Measurements from ENCODE around the gene KLHL3.

KLHL3 gene

DNA sequence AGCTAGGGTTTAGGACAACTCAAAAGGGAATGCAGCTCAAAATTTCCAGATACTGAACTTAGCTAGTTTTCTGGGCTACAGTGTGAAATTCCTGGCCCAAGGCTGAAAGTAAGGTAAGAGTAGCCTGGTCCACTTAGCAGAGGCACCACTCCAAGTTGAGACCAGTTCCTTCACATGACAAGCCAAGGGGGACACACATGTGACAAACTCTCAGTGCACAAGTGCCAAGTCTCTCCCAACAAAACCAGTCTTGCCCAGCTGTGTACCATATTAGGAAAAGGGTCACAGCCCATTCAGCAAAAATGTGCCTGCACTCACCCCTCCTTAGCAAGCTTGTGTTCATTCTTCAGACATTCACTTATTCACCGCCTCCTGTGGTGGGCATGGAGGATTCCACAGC, 27.8 kb downstream of the KLHL3 start:
- ChIA-PET CTCF (interaction anchor here (0.6 to 0.9 kb wide), 2 partner anchors 48 to 282 kb away, joined by 4 read pairs; no protein-coding TSS in a partner anchor), POLR2A (ENCODE audit: low non-redundant PET) (no interaction called here)
- no peak for TF ChIP-seq CTCF (conservative IDR thresholded peaks at IDR 0.05; ENCODE audit: low read depth)
- no peak for DNase-seq (ENCODE audit: low spot score)
- no peak overlapping the region for H3K27ac ChIP-seq

DNA sequence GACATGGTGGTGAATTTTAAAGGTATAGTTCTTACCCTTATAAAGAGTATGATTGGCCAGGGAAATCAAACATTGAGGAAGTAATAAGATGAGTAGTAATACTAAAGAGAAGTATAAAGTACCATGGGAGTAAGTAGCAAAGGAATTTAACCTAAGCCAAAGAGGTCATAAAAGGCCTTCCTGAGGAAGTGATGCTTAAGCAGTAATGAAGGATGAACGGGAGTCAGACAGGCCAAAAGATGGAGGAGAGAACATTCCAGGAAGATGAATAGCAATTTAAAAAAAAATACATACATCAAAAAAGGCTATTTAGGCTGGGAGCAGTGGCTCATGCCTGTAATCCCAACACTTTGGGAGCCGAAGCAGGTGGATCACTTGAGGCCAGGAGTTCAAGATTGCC, 29.0 kb downstream of the KLHL3 start:
- H3K27ac ChIP-seq = no peak overlapping the region
- TF ChIP-seq CTCF (conservative IDR thresholded peaks at IDR 0.05; ENCODE audit: low read depth) = no peak
- CTCF ChIA-PET = no interaction called here
- POLR2A ChIA-PET (ENCODE audit: low non-redundant PET) = no interaction called here
- DNase-seq (ENCODE audit: low spot score) = no peak

DNA sequence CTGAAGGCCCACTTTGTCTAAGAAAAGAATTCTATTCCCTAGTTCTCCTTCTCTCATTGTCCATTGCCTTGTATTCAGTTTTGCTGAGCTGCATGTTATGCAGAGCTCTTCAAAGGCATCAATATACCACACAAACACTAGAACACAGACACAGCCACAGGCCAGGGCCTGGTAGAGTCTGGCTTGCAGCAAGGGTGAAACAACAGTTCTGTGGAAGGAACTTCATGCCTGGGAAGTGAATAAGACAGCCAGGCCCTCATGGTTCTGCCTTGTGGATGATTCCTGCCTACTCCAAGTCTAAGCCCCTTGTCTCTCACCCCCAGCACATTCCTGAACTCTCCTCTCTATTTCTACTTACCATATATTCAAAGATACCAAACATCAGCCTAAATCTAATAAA, 30.8 kb downstream of the KLHL3 start:
- no peak for DNase-seq (ENCODE audit: low spot score)
- POLR2A ChIA-PET (ENCODE audit: low non-redundant PET) = no interaction called here
- TF ChIP-seq CTCF (conservative IDR thresholded peaks at IDR 0.05; ENCODE audit: low read depth) = no peak

DNA sequence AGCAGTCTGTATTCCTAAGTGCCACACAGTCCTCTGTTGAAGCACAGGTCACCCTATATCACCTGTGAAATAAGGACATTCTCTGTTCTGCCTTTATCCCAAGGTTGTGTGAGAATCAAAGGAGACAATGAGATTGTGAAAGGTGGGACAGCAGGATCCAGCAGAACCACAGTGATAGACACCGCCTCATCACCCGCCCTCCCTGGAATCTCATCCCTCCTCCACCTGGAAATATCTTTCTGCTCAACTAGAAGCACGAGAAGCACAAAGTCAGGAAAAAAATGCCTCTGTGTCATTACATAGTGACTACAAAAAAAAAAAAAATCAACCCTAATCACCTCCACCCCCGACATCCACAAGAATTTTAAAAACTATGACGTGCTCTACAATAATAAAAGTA, 32.3 kb downstream of the KLHL3 start:
- no peak for TF ChIP-seq CTCF (conservative IDR thresholded peaks at IDR 0.05; ENCODE audit: low read depth)

More for the DNA sequence above, 30.8 kb downstream of the KLHL3 start:
- H3K27ac ChIP-seq = no peak overlapping the region
- CTCF ChIA-PET = interaction anchor here (1.0 kb wide), 1 partner anchor 11 kb away, joined by 6 read pairs; no protein-coding TSS in a partner anchor

GRCh38 chr5:137700282-137700680, 35.6 kb downstream of the KLHL3 start:
- no peak for TF ChIP-seq CTCF (conservative IDR thresholded peaks at IDR 0.05; ENCODE audit: low read depth)
- POLR2A ChIA-PET (ENCODE audit: low non-redundant PET) = no interaction called here
- DNase-seq (ENCODE audit: low spot score) = no peak
- H3K27ac ChIP-seq = no peak overlapping the region
- CTCF ChIA-PET = no interaction called here

More for the DNA sequence above, 32.3 kb downstream of the KLHL3 start:
- CTCF ChIA-PET = interaction anchor here (0.6 kb wide), 1 partner anchor 1373 kb away, joined by 6 read pairs; no protein-coding TSS in a partner anchor
- H3K27ac ChIP-seq = no peak overlapping the region
- POLR2A ChIA-PET (ENCODE audit: low non-redundant PET) = no interaction called here
- DNase-seq (ENCODE audit: low spot score) = no peak

- ChIA-PET CTCF (no interaction called here), POLR2A (ENCODE audit: low non-redundant PET) (no interaction called here)
- no peak for DNase-seq (ENCODE audit: low spot score)
- no peak overlapping the region for H3K27ac ChIP-seq
- TF ChIP-seq CTCF (conservative IDR thresholded peaks at IDR 0.05; ENCODE audit: low read depth) = no peak
These were observed 36.3 kb downstream of the KLHL3 start for GRCh38 chr5:137699336-137700281.
